ENCODE data around the gene PEPD.
"Not testable (repeated sequence)": the region's sequence is repeated elsewhere in the genome, so short reads cannot be mapped to it uniquely, and the experiment has no call there.

The PEPD gene

DNA sequence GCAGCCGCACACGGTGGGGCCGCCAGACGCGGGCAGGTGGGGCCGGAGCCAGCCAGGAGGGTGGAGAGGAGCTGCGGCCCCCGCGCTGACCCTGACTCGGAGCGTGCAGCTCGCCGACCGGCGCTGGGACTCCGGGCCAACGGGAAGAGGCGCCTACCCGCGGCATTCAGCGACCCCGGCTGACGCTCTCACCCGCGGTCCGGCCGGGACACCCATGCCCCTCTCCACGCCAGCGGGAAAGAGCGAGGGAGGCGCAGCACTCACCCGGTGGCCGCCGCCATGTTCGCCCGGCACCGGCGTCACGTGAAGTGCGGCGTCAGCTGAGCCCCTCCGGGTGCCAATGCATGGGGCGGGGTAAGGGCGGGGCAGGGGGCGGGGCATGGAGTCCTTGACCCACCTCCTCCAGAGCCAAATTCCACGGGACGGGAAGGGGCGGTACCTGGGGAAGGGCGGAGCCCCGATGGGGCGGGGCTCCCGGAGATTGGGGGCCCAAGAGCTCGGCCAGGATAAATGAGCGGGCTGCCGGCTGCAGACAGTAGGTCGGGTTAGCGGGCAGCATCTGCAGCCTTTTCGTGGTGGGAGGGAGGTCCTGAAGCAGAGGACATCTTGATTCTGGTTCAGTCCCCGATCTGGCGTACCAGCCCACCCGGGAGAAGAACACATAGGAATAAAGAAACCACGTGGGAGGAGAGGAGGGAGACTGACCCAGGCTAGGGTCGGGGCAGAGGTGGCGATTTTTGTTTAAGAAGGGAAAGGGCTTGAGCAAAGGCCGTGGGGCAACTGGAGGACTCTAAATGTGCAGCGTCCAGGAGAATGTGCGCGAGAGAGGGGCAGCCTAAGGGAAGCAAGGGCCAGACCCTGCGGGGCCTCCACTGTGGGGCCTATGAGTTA is at the start of gene PEPD:
Gene PEPD, minus strand, starts transcription at position 312 of the 891 bp plus-strand sequence. Its CDS starts 31 bp downstream, at position 281.
- peak; percentile 88 for DNase-seq

DNA sequence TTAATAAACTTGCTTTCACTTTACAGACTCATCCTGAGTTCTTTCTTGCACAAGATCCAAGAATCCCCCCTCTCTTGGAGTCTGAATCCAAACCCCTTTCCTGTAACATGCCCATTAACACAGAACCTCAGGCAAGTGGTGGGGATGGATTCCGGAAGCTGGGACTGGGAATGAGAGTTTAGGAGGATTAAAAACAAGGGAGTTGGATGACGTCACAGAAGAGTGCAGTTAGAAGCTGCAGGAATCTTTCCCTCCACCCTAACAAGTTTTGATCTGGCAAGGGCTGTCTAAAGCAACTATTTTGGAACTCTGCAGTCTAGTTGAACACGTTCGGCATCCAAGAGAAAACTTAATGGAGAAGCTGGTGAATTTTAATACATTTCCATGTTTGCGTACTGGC is 48.2 kb upstream of the PEPD start:
- DNase-seq = no peak

DNA sequence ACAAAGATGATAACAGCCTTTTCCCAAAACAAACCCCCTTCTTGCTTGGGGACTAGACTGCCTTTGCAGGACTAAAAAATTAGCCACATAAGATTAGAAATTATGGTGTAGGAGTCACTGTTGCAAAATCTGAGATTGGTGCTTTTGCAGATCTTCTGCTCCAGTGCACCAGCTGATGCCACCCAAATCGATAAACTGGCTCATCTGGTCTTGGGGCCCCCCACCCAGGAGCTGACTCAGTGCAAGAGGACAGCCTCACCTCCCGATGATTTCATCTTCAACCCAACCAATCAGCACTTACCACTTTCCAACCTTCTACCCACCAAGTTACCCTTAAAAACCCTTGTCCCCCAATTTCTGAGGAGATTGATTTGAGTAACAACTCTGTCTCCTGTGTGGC is 47.1 kb upstream of the PEPD start:
- DNase-seq = no peak

DNA sequence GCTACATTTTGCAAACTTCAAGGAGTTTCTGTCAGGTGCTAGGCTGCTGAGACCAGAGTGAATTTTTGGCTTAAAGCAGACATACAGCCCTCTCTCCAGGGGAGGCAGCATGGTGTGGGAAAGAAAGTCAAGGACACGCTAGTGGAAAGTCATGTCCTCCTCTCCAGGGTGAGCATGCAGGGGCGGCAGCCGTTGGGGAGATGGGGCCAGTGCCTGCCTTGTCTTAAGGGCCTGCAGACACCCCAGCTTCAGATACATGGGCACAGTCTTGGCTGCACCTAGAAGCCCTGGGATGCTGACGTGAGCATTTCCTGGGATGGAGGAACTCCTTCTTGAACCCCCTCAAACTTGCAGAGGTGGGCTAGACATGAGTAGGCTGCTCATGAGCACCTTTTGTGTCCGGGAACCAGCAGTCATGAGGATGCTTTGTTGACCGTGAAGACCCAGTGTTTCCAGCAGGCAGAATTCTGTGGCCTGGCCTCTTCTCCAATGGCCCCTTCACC is 43.3 kb upstream of the PEPD start:
- DNase-seq = no peak

DNA sequence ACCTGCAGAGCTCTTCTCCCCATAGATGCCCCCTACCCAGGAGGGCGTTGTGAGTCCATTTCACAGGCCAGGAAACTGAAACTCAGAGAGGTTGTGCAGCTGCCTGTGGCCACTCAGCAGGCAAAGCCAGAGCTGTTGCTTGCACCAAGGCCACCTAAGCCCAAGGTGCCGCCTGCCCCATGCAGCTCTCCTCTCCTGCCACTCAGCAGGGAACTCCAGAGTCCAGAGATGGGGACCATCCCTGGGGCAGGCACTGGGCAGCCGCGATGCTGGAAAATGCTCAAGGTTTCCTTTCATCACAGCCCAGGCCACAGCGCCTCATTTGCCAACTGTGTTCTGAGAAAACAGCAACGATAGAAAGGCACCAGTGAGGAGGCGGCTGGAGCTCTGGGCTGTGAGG is 41.0 kb upstream of the PEPD start:
- DNase-seq = no peak

DNA sequence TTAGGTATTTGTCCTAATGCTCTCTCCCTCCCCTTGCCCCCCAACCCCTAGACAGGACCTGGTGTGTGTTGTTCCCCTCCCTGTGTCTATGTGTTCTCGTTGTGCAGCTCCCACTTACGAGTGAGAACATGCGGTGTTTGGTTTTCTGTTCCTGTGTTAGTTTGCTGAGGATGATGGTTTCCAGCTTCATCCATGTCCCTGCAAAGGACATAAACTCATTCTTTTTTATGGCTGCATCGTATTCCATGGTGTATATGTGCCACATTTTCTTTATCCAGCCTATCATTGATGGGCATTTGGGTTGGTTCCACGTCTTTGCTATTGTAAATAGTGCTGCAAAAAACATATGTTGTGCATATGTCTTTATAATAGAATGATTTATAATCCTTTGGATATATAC is 40.1 kb upstream of the PEPD start:
- not testable (repeated sequence) for DNase-seq

DNA sequence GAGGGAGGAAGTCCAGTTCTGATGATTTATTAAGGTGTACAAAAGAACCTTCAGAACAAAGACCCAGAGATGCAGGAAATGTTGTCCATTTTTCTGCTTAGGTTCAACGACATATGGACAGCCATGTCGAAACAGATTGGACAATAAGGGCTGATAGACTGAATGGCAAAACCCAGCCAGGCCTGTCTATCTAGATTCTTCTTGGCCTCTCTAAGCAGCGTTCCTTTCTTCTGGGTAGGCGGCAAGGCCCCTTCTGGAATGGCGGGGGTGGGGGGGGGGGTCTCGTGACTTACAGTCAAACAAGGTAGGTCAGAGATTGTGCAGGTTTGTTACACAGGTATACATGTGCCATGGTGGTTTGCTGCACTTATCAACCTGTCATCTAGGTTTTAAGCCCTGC is 39.7 kb upstream of the PEPD start:
- DNase-seq = no peak

DNA sequence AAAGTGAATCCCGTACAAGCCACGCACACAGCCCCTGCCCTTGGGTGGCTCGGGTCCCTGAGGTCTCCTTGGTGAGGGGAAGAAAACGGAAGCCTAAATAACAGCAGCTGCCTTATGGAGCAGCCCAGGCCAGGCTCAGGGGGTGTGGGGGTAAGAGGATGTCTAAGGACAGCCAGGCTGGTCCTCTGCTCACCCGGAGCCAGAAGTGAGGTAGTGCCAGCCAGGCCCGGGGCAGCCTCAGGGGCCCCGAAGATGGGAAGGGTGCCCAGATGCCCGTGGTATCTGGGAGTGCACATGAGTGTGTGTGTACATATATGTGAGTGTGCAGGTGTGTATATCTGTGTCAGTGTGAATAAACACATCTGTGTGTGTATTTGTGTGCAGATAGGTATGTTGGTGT is 38.4 kb upstream of the PEPD start:
- DNase-seq = no peak

DNA sequence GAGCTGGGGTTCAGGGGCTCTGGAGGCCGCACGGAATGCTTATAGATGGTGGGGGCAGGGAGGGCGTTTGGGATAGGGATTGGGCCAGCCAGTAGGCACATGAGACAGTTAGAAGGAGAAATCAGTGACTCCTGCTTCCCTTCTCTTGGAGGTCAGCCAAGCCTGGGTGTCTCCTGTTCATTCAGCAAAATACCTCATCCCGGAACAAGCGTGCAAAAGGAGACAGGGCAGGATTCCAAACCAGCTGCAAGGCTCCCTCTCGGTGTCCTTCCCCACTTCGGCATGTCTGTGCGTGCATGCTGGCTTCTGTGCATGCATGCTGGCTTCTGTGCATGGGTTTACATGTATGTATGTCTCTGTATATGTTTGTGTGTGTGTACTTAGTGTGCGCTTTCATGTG is 37.3 kb upstream of the PEPD start:
- no peak for DNase-seq

DNA sequence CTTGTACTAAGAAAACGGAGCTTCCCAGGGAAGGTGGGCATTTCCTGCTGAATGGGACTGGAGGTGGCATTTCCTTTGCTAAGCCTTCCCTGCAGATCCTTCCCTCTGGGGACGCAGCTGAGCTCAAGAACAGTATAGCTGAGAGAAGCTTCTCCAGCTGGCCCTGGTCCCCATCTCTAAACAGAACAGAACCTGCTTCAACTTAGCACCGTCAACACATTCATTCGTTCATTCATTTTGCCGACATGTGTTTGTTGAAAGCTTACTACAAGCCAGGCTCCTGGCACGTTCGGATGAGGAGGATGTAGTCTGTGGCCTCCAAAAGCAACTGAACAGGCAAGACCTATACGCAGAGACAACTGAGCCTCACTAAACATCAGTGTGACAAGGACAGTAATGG is 36.6 kb upstream of the PEPD start:
- DNase-seq = no peak

DNA sequence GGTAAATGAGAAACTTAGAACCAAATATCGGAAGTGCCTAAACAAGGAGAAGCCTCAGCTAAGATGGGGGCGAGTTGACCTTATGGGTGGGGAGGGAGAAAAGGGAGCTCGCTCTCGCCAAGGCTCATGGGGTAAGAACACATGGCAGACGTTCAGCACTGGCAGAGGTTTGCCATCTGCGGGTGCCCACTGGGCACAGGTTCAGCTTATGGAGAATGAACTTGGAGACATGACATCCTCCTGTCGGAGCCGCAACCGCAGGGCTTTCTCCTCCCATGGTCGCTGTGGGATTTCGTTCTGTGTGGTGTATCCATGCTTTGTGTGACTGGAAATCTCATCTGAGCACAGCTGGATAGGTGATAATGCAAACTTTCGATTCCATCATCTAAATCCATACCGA is 36.1 kb upstream of the PEPD start:
- no peak for DNase-seq

DNA sequence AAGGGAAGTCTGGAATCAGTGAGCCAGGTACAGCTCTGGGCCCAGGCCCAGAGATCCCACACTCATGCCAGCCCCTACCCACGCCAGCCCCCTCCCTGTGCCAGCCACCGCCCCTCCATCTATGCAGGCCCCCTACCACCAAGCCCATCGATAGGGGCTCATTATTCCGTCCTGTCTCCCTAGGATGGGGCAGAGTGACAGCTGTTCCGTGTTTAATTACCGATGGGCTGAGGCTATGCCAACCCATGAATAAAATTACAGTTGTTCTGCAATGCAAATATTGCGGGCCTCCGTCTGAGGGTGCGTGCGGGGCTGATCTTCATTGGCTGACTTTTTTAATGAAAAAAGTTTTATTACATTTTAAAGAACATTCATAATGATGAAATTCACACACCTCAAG is 35.6 kb upstream of the PEPD start:
- no peak for DNase-seq

DNA sequence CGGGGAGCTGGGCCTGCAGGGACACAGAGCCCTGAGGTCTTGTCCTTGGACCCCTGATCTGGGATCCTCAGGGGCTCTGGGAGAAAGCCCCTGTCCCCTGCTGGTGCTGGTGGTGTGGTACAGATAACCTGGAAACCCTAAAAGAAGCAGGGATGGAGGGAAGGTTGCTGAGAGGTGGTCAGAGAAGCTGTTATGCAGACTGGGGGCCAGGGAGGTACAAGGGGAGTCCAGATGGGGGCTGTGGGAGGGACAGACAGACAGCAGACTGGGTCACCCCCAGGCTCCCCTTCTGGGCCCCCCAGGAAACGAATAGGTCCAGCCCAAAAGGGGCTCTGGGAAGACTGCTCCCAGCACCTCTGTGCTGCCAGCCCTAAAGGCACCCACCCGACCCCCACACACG is 34.7 kb upstream of the PEPD start:
- no peak for DNase-seq

DNA sequence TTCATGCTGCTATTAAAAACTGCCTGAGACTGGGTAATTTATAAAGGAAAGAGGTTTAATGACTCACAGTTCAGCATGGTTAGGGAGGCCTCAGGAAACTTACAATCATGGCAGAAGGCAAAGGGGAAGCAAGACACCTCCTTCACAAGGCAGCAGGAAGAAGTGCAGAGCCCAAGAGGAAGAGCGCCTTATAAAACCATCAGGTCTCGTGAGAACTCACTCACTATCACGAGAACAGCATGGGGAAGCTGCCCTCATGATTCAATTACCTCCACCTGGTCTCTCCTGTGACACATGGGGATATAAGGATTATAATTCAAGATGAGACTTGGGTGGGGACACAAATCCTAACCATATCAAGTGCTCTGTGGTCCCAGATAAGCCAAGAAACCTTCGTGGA is 34.1 kb upstream of the PEPD start:
- not testable (repeated sequence) for DNase-seq

DNA sequence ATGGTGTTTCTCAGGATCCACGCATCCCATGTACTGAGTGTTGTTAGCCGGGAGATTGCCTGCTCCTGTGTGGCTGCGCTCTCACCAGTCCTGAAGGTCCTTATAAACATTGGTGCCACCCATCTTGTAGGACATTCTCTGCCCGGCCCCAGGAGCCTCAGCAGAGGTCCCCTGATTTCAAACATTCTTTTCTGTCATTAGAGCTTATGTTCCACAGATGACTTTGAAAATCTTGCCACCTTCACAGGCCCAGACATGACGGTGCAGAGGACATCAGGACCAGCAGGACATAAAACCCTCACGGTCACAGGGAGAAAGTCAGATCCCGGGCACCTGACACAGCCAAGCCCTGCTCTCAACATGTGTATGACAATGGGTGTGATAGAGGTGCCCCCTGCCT is 33.2 kb upstream of the PEPD start:
- DNase-seq = no peak

DNA sequence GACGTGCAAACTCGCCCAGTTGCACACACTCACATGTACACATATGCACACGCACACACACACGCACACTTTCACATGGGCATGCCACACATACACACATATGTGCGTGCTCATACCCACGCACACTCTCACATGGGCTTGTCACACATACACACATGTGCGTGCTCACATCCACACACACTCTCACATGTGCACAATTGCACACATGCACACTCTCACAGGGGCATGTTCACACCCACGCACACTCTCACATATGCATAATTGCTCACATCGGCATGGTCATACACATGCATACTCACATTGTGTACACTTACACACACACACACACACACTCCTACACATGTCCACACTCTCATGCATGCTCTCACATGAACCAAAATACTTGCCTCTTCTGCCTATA is 32.8 kb upstream of the PEPD start:
- DNase-seq = no peak

DNA sequence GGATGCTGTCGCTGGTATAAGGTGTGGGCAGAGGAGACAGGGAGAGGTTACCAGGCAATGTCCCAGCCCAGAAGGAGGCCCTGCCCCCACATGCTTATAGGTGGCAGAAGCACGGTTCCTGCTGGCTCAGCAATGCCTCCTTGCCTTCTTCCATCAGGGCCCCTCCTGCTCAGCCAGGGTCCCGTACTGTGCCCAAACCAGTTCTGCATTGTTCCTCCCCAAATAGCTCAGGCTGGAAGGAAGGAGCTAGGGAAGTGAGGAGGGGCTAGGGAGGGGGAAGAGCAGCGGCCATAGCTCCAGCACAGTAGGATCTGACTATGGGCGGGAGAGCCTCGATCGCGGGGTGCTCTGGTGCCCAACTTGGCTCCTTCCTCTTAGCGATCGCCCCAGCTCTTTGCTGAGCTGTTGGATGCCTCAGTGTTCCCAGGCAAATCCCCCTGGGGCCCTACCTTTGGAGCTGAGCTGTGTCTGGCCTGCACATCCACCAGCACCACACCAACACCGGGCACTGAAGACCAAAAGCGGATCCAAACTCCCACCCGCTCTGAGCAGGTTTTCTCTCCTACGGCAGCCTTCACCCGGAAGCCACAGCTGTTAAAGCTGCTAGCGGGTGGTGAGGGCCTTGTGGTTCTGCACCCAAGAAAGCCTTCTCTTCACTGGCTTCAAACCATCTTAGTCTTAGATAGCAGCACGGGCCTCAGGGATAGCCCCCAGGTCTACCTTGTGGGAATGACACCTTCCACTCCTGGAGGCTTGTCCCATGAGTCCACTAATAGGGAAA is 32.1 kb upstream of the PEPD start:
- no peak for DNase-seq

DNA sequence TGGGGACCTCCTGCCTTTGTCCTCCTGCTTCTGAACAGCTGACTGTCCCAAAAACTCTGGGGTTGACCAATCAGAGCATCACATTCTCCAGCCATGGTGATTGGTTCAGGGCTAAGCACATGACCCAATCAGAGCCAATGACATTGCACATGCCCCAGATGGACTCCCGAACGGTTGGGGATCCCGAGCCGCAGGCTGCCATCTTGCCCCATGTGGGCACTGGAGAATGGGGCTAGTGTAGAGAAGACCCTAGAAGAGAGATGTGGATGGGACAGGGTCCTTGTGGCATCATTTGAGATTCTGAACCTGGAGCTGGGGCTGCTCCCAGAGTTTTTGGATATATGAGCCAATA is 31.3 kb upstream of the PEPD start:
- no peak for DNase-seq

DNA sequence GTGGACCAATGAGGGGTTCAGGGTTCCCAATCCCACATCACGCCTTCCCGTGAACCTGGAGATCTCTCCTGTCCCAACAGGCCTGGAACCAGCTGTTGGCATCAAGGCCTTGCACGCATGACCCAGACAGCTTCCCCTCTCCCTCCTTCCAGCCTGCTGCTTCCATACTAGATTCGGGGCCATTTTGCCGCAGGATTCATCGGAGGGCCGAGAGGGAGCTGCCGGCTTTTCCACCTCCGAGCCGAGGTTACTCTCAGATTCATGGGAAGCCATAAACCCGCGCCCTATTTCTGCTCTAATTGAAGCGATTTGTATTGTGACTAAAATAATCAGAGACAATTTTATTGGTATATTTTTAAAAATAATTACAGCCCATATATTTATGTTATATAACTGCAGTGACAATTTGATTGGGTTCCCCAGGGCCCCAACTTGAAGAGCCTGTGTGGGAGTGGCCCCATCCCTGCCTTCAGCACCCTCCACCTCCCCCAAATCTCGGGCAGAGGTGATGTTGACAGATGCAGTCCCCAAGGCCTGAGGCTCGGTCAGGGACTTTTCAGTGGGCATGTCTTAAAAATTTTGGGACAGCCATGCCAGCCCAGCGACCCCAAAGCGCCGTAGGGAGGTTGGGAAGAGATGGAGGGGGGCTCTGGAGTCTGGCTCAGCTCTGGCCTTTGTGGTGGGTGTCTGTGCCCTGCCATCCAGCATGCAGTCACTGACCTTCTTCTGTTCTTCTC is 30.8 kb upstream of the PEPD start:
- DNase-seq = no peak

DNA sequence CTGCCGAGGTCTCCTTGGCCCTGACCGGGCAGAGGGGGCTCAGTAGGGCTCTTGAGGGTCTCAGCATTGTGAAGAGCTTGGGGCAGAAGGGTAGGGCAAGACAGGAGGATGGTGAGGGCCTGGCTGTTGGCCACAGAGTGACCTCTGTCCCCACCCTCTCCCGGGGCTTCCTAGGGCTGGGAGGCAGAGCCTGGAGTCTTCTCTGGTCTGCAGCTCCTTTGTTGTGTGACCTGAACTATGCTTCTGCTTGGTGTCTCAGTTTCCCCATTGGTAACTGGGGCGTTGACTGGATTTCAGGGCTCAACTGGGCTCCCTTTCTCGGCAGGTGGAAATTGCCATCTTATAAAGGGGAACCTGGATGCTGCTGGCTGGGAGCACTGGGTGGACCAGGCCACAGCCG is 30.1 kb upstream of the PEPD start:
- no peak for DNase-seq

DNA sequence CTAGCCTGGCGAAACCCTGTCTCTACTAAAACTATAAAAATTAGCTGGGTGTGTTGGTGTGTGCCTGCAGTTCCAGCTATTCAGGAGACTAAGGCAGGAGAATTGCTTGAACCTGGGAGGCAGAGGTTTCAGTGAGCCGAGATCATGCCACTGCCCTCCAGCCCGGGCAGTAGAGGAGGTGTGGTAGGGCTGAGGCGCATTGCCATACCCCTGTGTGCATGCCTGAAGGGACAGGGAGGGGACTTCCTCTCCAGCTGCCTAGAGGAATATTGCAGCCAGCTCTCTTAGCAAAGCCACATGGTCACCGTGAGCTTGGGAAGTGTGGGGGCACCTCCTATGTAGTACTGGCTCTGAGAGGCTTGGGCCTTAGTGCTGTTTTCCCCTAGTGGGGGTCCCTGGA is 29.2 kb upstream of the PEPD start:
- no peak for DNase-seq

DNA sequence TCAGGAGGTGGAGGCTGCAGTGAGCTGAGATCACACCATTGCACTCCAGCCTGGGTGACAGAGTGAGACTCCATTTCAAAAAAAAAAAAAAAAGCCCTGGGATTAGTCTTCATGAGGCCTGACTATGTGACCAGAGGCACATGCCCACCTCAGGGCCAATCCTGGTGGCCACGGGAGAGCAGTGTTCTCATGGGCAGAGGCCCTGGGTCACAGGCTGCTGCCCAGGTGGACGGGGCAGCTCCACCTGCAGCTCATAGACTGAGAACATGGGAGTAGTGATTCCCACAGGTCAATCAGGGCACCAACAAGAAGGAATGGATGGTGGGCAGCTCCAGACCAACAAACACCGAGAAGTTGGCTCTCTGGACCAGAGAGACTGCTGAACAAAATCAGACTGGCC is 26.1 kb upstream of the PEPD start:
- no peak for DNase-seq

DNA sequence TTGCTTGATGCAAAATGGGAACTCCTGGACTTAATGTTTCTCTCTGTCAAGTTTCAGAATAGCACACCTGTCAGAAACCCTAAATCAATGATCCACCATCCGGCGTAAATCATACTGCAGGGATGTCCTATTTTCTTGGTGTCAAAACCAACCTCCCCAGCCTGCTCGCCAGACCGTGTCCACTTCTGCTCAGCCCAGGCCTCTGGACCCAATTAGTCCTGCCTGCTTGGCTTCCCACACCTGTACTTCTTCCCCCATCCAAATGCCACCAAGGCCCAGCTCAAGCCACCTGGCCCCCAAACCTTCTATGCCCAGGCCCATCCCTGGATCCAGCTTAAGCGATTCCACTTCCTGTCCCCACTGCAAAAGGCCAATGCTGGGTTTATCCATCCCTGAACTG is 25.1 kb upstream of the PEPD start:
- no peak for DNase-seq

Measured in CD4-positive, alpha-beta T cell treated with Interleukin-12 subunit alpha and Interleukin-12 subunit beta, for 1 hour (primary cell).